ENCODE data around the gene KRTAP3-2.

- TF ChIP-seq, protein P1, sequence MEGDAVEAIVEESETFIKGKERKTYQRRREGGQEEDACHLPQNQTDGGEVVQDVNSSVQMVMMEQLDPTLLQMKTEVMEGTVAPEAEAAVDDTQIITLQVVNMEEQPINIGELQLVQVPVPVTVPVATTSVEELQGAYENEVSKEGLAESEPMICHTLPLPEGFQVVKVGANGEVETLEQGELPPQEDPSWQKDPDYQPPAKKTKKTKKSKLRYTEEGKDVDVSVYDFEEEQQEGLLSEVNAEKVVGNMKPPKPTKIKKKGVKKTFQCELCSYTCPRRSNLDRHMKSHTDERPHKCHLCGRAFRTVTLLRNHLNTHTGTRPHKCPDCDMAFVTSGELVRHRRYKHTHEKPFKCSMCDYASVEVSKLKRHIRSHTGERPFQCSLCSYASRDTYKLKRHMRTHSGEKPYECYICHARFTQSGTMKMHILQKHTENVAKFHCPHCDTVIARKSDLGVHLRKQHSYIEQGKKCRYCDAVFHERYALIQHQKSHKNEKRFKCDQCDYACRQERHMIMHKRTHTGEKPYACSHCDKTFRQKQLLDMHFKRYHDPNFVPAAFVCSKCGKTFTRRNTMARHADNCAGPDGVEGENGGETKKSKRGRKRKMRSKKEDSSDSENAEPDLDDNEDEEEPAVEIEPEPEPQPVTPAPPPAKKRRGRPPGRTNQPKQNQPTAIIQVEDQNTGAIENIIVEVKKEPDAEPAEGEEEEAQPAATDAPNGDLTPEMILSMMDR (IDR thresholded peaks at IDR 0.05), result no peak
- TF ChIP-seq POLR2A (IDR thresholded peaks at IDR 0.05), result no peak
These were observed 10.7 kb upstream of the KRTAP3-2 start for GRCh38 chr17:41010441-41010840.

Measured in heart left ventricle (tissue), 13 donors.